Astrocyte (in vitro differentiated cells and primary cell): Measurements from ENCODE around the gene LMBRD1. TPM values are rescaled to one million over a fixed set of nuclear protein-coding genes. Genes with fewer than 3 reads are reported as not detected.
"Not testable (repeated sequence)": the region's sequence is repeated elsewhere in the genome, so short reads cannot be mapped to it uniquely, and the experiment has no call there.

Source experiments
- DNase-seq: peaks from one replicate; pipeline ENCODE4 v3.0.0-alpha.2; 2010; ENCODE audit warnings: low read depth
- FAIRE-seq: peaks from 2 replicates; lab custom pipeline; 2011; peaks lifted over from hg19 to GRCh38; lab: Jason Lieb, UNC
- H2AFZ ChIP-seq: 2 replicates; pipeline ENCODE4 v1.6.0; 2012; ENCODE audit warnings: low read depth, low read length, inconsistent platforms
- H3K27ac ChIP-seq: 2 replicates; pipeline ENCODE4 v1.5.1; 2011; ENCODE audit warnings: low read depth, low read length, inconsistent platforms
- H3K27me3 ChIP-seq: 2 replicates; pipeline ENCODE4 v1.6.0; 2011; ENCODE audit warnings: low read length, inconsistent platforms; ENCODE audit not compliant: insufficient read depth
- H3K36me3 ChIP-seq: 2 replicates; pipeline ENCODE4 v1.5.1; 2011; ENCODE audit warnings: low read length, inconsistent platforms; ENCODE audit not compliant: insufficient read depth
- H3K4me1 ChIP-seq: 2 replicates; pipeline ENCODE4 v1.5.1; 2011; ENCODE audit warnings: low read length, inconsistent platforms; ENCODE audit not compliant: insufficient read depth
- H3K4me2 ChIP-seq: 2 replicates; pipeline ENCODE4 v1.6.0; 2012; ENCODE audit warnings: low read length, inconsistent platforms
- H3K4me3 ChIP-seq: 2 replicates; pipeline ENCODE4 v1.5.1; 2011; ENCODE audit warnings: low read depth, mild to moderate bottlenecking, low read length, inconsistent platforms; ENCODE audit not compliant: insufficient read depth
- H3K79me2 ChIP-seq: 2 replicates; pipeline ENCODE4 v1.6.0; 2012; ENCODE audit warnings: mild to moderate bottlenecking, low read length, inconsistent platforms; ENCODE audit not compliant: insufficient read depth
- H3K9ac ChIP-seq: 2 replicates; pipeline ENCODE4 v1.6.0; 2012; ENCODE audit warnings: mild to moderate bottlenecking, low read length, inconsistent platforms
- H3K9me3 ChIP-seq: 2 replicates; pipeline ENCODE4 v1.5.1; 2012; ENCODE audit warnings: low read depth, mild to moderate bottlenecking, low read length, inconsistent platforms; ENCODE audit not compliant: insufficient read depth
- H4K20me1 ChIP-seq: 2 replicates; pipeline ENCODE4 v1.6.0; 2012; ENCODE audit warnings: low read length, inconsistent platforms; ENCODE audit not compliant: insufficient read depth
- H3K27ac Mint-ChIP-seq: one replicate; pipeline ENCODE4 v1.8.0; 2021; ENCODE audit warnings: mild to moderate bottlenecking, mixed read lengths; ENCODE audit not compliant: unreplicated experiment
- H3K27me3 Mint-ChIP-seq: one replicate; pipeline ENCODE4 v1.8.0; 2021; ENCODE audit warnings: low read depth, mixed read lengths; ENCODE audit not compliant: unreplicated experiment
- H3K36me3 Mint-ChIP-seq: one replicate; pipeline ENCODE4 v1.8.0; 2021; ENCODE audit warnings: low read depth, mixed read lengths; ENCODE audit not compliant: unreplicated experiment
- H3K4me1 Mint-ChIP-seq: one replicate; pipeline ENCODE4 v1.8.0; 2021; ENCODE audit warnings: low read depth, mixed read lengths; ENCODE audit not compliant: unreplicated experiment
- H3K4me3 Mint-ChIP-seq: one replicate; pipeline ENCODE4 v1.8.0; 2021; ENCODE audit warnings: mild to moderate bottlenecking, moderate library complexity, mixed read lengths; ENCODE audit not compliant: unreplicated experiment
- H3K9me3 Mint-ChIP-seq: one replicate; pipeline ENCODE4 v1.8.0; 2021; ENCODE audit warnings: mild to moderate bottlenecking, mixed read lengths; ENCODE audit not compliant: unreplicated experiment
- EZH2 ChIP-seq: IDR thresholded peaks from 2 replicates; pipeline ENCODE4 v1.6.1; 2012; ENCODE audit warnings: mild to moderate bottlenecking, low read length, inconsistent platforms; ENCODE audit not compliant: insufficient read depth
- total RNA-seq: library from RNA; stranded (reverse); gene quantifications from 2 replicates; pipeline ENCODE4 v1.2.1, GENCODE V29; 2021
- TF ChIP-seq, protein P1 (sequence below): IDR thresholded peaks from 2 replicates; pipeline ENCODE4 v1.5.1; 2011; ENCODE audit warnings: low read depth, mild to moderate bottlenecking, inconsistent platforms, low read length, moderate library complexity; ENCODE audit not compliant: insufficient read depth

LMBRD1 gene
- total RNA-seq, 1 donor from 2014 or later, result 22.0 TPM

DNA sequence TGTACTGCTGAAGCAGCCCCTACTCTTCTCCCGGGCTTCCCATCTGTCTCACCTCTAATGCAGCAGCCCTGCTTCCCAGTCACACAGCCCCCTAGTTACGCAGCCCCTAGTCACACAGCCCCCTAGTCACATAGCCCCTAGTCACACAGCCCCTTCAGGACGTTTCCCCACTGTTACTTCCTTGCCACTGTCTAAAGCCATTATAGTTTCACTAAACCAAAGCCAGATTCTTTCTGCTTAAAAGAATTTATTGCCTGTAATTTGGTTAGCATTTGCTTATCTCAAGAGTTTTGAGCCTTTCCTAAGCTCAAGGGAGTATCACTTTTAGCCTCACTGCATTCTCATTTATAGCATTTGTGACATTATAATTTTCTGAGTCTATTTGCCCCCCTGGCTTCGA is 127.9 kb downstream of the LMBRD1 start:
- Histone ChIP-seq H3K36me3 (no peaks in the 10 kb centered on the region), H3K4me3 (no peak overlapping the region), H4K20me1 (no peaks in the 10 kb centered on the region), H2AFZ (no peak overlapping the region), H3K79me2 (no peaks in the 10 kb centered on the region), H3K27ac (no peak overlapping the region), H3K9me3 (no peaks in the 10 kb centered on the region), H3K9ac (no peak overlapping the region), H3K27me3 (no peaks in the 10 kb centered on the region), H3K4me1 (no peaks in the 10 kb centered on the region), H3K4me2 (no peak overlapping the region)
- Mint-ChIP-seq H3K27ac (no peak overlapping the region), H3K4me3 (no peak overlapping the region), H3K27me3 (no peaks in the 10 kb centered on the region), H3K36me3 (no peaks in the 10 kb centered on the region), H3K4me1 (no peaks in the 10 kb centered on the region), H3K9me3 (no peaks in the 10 kb centered on the region)
- FAIRE-seq, result no peak
- no peak for DNase-seq
- TF ChIP-seq EZH2, result no peak
- TF ChIP-seq, protein P1, sequence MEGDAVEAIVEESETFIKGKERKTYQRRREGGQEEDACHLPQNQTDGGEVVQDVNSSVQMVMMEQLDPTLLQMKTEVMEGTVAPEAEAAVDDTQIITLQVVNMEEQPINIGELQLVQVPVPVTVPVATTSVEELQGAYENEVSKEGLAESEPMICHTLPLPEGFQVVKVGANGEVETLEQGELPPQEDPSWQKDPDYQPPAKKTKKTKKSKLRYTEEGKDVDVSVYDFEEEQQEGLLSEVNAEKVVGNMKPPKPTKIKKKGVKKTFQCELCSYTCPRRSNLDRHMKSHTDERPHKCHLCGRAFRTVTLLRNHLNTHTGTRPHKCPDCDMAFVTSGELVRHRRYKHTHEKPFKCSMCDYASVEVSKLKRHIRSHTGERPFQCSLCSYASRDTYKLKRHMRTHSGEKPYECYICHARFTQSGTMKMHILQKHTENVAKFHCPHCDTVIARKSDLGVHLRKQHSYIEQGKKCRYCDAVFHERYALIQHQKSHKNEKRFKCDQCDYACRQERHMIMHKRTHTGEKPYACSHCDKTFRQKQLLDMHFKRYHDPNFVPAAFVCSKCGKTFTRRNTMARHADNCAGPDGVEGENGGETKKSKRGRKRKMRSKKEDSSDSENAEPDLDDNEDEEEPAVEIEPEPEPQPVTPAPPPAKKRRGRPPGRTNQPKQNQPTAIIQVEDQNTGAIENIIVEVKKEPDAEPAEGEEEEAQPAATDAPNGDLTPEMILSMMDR, result no peak

DNA sequence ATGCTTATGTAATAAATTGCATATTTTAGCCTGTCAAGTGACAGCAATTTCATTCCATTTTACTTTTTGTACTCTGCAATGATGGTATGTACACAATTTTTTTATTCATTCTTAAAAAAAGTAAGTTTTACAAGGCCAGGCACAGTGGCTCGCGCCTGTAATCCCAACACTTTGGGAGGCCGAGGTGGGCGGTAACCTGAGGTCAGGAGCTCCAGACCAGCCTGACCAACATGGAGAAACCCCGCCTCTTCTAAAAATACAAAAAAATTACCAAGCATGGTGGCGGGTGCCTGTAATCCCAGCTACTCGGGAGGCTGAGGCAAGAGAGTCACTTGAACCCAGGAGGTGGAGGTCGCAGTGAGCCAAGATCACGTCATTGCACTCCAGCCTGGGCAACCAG is 130.0 kb downstream of the LMBRD1 start:
- H3K9ac ChIP-seq, H3K79me2 ChIP-seq, H3K4me2 ChIP-seq, H3K36me3 Mint-ChIP-seq, H3K27me3 Mint-ChIP-seq, FAIRE-seq, H3K27ac Mint-ChIP-seq, H3K4me1 Mint-ChIP-seq, H3K4me3 Mint-ChIP-seq, H4K20me1 ChIP-seq, DNase-seq, H3K27ac ChIP-seq, H3K27me3 ChIP-seq, H3K4me3 ChIP-seq, H3K36me3 ChIP-seq, H3K9me3 Mint-ChIP-seq, H3K4me1 ChIP-seq, H2AFZ ChIP-seq, H3K9me3 ChIP-seq: not testable (repeated sequence)

DNA sequence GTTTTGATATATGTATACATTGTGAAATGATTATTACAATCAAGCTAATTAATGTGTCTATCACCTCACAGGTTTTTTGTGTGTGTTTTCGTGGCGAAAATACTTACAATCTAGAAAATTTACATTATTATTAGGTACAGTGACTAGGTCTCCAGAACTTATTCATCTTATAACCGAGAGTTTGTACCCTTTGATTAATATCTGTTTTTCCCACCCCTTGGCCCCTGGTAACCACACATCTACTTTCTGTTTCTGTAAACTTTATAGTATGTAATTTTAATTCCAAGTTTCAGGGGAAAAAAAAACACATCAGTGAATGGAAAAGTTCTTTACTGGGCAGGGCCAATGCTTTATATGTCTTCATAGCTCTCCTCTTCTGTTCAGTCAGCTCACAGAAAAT is 131.4 kb downstream of the LMBRD1 start:
- H3K36me3 Mint-ChIP-seq, result no peaks in the 10 kb centered on the region
- H3K4me2 ChIP-seq, result no peak overlapping the region
- no peaks in the 10 kb centered on the region for H3K36me3 ChIP-seq
- no peak overlapping the region for H3K27ac Mint-ChIP-seq
- H3K4me3 ChIP-seq, result no peak overlapping the region
- no peaks in the 10 kb centered on the region for H3K9me3 Mint-ChIP-seq
- DNase-seq, result no peak
- no peaks in the 10 kb centered on the region for H3K9me3 ChIP-seq
- no peak overlapping the region for H2AFZ ChIP-seq
- no peaks in the 10 kb centered on the region for H3K79me2 ChIP-seq
- TF ChIP-seq, protein P1, result no peak
- TF ChIP-seq EZH2, result no peak
- H3K27me3 Mint-ChIP-seq, result no peaks in the 10 kb centered on the region
- no peak overlapping the region for H3K27ac ChIP-seq
- H3K4me1 ChIP-seq, result no peaks in the 10 kb centered on the region
- H4K20me1 ChIP-seq, result no peaks in the 10 kb centered on the region
- H3K27me3 ChIP-seq, result no peaks in the 10 kb centered on the region
- FAIRE-seq, result no peak
- H3K4me1 Mint-ChIP-seq, result no peaks in the 10 kb centered on the region
- no peak overlapping the region for H3K4me3 Mint-ChIP-seq
- no peak overlapping the region for H3K9ac ChIP-seq
